HUDEP-2 (cell line): ENCODE data around the gene GANC.
"Not testable (repeated sequence)": the region's sequence is repeated elsewhere in the genome, so short reads cannot be mapped to it uniquely, and the experiment has no call there.

Experiments
- DNase-seq, 76 experiments: peaks; one replicate each; lab custom pipeline; 2025; ENCODE audit not compliant: unreplicated experiment in 76 of 76; lab: John Stamatoyannopoulos, UW

GANC gene, protein sequence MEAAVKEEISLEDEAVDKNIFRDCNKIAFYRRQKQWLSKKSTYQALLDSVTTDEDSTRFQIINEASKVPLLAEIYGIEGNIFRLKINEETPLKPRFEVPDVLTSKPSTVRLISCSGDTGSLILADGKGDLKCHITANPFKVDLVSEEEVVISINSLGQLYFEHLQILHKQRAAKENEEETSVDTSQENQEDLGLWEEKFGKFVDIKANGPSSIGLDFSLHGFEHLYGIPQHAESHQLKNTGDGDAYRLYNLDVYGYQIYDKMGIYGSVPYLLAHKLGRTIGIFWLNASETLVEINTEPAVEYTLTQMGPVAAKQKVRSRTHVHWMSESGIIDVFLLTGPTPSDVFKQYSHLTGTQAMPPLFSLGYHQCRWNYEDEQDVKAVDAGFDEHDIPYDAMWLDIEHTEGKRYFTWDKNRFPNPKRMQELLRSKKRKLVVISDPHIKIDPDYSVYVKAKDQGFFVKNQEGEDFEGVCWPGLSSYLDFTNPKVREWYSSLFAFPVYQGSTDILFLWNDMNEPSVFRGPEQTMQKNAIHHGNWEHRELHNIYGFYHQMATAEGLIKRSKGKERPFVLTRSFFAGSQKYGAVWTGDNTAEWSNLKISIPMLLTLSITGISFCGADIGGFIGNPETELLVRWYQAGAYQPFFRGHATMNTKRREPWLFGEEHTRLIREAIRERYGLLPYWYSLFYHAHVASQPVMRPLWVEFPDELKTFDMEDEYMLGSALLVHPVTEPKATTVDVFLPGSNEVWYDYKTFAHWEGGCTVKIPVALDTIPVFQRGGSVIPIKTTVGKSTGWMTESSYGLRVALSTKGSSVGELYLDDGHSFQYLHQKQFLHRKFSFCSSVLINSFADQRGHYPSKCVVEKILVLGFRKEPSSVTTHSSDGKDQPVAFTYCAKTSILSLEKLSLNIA (N-terminal part only)

DNA sequence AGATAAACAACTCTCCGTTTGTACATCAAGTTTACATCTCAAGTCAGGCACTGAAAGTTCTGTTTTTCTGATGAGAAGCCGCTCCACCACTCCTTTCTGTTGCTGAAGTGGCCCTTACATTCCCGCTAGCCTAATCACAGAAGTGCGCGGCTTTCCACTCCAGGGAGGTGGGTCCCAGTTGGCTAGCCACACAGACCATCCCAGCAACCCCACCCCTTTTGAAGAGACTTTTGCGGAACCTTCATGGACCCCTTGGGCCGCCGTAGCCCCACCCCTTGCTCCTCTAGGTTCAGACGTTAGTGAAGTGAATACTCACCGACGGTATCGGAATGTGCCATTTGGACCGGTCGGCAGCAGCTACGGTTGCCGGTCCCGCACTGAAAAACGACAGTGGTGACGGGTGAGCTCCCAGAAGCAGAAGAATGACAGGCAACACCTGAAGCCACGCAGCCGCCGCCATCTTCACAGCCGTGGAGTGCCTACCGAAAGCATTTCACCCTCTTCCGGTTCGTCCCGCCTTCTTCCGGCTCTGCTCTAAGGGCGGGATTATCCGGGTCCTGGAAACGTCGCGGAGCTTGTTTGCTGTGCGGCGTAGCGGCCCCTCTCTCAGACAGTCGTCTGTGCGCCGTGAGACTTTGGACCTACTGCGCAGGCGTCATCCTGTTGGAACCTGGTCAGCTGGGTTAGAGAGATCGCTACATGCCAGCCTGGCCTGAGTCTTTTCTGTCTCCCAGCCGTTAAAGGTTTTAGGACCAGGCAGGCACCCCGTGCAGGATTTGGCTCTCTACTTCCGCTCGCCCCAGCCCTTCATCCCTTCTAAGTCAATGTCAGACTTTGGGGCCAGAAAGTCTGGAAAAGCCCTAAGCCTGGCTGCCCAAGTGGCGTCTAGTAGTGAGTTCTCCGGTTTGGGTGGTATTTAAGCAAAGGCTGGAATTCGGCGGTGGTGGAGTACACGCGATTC lies at the start of gene GANC, which contains the start of gene TMEM87A:
TSS of gene GANC (plus strand) at position 263 of the 961 bp plus-strand sequence. CDS start 1,281 bp downstream, outside the sequence.
TSS of gene TMEM87A (minus strand) at position 495 of the 961 bp plus-strand sequence. CDS start at position 460, 35 bp downstream.
- peak; percentile 54 to 98 (median 93) for DNase-seq

DNA sequence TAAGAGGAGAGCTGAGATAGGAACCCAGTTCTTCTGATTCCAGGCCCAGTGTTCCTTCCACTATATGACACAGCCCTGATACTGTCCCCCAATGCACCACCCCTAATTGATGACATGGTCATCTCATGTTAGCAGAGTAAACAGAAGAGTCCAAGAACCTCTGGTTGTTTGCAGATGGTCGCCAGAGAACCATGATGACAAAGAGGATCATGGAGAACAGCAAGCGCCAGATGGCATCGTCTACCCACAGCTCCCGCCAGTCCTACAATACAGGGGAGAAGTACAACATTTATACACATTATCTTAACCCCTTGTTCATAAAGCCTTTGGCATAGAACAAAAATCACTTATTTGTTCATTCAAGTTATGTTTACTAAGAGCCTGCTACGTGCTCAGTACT lies 46.4 kb upstream of the GANC start:
- DNase-seq = no peak

DNA sequence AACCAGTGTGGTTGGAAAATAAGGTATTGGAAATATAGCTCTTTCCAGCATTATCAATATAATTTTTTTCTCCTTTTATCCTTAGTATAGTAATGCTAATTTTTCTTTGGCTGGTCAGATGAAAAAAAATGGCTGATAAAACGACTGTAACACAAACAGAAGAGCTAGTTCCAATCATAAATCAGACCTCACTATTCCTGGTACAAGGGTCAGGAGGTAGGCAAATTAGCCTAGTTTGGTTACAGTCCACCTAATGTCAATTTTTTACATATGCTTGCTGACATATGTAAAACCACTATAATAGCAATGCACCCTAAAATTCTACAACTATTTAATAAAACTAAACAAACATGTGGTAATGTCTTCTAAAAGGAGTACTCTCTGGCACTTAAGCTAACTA lies 45.0 kb upstream of the GANC start:
- no peak for DNase-seq

DNA sequence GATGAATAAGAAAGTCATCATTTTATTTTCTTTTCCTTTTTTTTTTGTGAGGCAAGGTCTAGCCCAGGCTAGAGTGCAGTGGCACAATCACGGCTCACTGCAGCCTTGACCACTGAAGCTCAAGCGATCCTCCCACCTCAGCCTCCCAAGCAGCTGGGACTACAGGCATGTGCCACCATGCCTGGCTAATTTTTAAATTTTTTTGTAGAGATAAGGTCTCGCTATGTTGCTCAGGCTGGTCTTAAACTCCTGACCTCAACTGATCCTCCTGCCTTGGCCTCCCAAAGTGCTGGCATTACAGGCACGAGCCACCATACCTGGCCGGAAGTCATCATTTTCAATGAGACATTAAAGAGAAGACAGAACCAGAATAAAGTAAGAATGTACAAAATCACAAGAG lies 44.0 kb upstream of the GANC start:
- DNase-seq = not testable (repeated sequence)

DNA sequence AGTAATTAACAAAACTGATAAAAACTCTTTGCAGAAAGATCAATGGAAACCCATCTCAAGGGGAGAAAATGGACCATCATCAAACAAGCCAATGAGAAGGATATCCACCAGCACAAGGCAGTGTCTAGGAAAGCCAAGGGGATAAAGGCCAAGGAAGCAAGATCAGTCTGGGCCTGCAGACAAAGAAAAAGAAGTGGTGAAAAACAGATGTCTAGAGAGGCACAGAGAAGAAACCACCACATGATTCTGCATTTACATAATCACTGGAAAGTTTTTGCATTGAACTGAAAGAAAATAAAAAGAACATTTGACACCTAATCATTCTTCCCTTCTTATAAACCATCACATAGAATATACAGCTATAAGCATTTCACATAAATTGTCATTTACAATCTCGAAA lies 41.9 kb upstream of the GANC start:
- DNase-seq = no peak

DNA sequence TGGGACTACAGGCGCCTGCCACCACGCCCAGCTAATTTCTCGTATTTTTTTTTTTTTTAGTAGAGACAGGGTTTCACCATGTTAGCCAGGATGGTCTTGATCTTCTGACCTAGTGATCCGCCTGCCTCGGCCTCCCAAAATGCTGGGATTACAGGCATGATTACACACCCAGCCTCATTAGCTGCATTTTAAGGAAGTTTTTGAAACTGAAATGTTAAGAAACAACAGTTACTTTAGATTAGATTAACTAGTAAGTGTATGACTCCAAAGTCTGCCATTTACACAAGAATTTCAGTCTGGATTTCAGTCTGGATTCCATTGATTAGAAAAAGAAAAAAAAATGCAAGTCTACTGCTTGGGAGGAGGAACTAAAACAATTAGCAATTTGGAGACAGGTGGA lies 40.4 kb upstream of the GANC start:
- no peak for DNase-seq

DNA sequence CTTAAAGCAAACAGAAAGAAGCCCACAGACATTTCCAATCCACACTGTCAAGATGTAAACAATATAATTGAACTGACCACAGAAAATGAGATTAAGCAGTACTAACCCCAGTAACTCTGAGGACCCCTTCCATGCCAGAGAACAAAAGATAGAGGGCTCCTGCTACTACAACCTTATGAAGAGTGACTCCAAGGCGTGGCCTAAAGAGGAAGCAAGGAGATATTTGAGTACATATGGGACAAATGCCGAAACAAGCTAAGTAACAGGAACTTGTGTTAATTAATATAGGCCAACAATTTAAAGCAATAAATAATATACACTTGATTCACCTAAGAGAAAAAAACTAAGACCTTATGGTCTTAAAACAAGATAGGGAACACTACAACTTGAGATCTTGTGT lies 39.9 kb upstream of the GANC start:
- no peak for DNase-seq

DNA sequence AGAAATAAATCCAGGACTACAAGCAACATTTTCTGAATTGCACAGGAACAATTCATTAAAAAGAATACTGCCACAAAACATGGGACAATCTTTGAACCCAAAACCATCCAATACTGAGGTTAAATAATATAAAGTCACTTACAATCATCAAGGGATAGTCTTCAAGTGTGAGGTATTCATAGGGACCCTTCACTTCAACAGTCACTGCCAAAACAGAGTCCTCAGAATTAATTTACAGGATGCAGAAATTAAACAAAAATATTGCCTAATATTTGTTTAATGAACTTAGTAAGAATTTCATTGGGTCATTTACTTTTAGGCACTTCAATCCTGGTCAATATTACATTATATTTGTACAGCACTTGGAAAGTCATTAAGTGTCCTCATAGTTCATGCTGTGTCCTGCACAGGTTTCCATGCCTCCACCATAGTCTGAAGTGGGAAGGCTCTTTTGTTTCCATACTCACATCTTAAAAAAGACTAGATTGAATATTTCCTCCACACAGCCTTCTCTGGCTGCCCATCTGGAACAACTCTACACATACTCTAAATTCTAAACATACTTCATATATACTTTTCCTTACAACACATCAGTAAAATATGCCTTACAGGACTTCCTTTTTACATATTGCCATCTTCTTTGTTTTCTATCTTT lies 33.3 kb upstream of the GANC start:
- DNase-seq = no peak

DNA sequence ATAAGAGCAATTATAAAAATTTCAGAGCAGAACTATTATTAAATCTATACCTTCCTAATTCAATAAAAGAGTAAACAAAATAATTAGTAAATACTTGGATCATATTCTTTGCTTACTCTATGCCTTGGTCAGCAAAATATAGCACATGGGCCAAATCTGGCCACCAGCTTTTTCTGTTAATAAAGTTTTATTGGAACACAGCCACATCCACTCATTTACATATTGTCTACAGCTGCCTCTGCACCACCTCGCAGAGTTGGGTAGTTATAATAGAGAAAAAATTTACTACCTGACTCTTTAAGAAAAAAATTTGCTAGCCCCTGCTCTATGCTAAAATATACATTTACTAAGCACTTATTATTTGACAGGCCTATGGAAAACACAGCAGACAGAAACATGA lies 32.2 kb upstream of the GANC start:
- DNase-seq = no peak

DNA sequence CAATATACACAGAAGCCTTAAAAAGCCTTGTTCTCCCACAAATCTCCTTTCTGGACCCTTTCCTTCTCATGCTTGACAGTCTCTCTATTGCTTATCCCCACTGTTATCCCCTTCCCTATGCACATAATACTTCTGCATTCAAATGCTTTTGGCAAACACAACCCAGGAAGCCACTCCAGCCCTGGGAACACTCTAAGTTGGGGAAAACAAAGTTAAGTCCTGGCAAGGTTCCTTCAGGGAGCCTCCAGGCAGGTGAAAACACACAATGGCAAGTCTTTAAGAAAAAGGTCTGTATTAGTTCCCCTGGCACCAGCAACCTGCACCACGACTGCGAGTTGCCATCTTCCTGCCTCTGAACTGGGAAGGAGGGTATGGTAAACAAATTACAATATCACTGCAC lies 19.7 kb upstream of the GANC start:
- DNase-seq = no peak

DNA sequence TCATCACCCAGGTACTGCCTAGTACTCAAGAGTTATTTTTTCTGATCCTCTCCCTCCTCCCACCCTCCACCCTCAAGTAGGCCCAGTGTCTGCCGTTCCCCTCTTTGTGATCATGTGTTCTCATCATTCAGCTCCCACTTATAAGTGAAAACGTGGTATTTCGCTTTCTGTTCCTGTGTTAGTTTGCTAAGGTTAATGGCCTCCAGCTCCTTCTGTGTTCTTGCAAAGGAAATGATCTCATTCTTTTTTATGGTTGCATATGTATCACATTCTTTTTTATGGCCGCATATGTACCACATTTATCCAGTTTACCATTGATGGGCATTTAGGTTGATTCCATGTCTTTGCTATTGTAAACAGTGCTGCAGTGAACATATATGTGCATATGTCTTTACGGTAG lies 8.2 kb upstream of the GANC start:
- DNase-seq = no peak

DNA sequence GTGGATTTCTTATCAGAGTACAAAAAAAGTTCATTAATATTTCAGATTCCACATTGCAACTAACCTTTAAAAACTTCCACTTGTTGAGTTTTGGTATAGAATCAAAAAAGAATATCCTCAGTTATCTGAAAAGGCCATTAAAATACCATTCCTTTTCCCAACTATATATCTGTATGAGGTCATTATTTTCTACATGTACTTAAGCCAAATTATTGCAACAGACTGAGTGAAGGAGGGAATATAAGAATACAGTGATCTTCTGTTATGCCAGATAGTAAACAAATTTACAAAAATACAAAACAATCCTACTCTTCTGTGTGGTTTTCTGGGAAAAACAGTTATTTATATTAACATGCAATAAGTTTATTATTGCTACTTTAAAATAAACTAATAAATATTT lies 5.7 kb upstream of the GANC start:
- no peak for DNase-seq

DNA sequence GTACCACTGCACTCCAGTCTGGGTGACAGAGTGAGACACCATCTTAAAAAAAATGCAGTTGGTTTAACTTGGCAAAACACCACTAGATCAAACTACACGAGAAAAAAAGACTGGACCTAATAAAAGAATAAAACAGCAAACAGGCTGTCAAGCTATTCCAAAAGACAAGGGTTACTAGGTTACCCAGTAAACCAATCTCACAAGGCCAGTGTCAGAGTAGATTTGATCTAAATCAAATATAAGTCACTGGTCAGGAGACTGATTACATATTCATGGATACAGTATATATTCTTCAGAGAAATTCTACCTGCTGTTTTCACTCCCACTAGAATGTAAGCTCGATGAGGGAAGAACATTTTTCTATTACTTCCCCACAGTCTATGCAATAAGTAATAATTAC lies 2.5 kb upstream of the GANC start:
- DNase-seq = no peak

DNA sequence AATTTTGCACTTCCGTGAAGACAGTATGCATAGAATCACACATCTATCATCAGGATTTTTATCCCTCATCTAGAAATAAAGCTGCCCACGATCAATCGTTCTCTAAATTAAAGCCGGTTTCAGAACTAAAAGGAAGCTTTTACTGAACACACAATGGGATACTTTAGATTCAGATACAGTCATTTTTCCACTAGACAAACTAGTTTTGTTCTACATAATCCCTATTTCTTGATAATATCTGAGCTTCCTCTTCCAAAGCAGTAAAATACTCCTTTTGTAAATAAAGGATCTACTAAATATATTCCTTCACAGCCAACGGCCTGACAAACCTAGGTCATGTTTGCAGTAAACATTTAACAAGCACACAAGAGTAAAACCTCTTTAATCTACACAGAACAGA lies 2.0 kb upstream of the GANC start:
- no peak for DNase-seq

DNA sequence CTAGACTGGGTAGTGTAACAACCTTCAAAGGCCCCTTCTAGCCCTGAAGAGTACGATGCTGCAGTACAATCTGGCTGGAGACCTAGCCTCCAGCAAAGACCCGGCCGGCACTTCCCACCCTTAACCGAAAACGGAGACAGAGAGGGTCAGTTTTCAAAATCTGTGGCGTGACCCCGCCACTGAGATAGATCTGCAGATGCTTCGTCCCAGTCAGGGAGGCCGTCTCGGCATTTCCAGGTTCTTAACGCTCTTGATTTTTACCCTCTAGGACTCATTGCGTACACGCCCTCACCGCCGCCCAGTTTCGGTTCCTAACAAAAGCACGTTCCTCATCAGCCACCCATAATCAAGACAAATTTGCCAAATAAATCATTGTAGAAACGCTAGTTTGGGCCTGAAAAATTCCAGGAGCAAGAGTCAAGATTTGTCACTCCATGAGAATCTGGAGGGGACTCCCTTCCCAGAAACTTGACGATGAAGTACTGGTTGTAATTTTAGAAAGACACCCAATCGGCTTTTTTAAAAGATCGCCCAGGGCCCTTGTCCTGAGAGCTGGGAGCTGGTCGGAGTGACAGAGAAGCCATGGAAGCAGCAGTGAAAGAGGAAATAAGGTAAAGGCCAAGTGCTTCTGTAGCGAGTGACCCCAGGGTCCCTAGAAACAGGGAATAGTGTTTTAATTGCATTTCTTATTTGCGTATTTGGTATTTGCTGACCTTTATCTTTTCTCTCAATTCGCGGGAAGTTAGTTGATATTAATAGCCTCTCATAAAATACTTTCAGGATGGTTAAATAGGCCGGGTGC lies 1.1 kb downstream of the GANC start:
- peak in 60 of 76 experiments; percentile 9 to 61 (median 34) for DNase-seq

DNA sequence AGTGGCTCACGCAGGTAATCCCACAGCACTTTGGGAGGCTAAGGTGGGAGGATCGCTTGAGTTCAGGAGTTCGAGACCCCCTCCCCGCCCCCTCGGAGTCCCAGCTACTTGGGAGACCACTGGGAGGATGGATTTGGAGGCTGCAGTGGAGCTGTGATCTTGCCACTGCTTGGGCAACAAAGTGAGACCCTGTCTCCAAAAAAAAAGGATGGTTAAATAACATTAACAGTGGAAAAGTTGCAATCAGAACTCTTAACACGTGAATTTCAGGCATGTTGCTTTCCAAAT lies 1.6 kb downstream of the GANC start:
- peak in 3 of 76 experiments; percentile 8 for DNase-seq

DNA sequence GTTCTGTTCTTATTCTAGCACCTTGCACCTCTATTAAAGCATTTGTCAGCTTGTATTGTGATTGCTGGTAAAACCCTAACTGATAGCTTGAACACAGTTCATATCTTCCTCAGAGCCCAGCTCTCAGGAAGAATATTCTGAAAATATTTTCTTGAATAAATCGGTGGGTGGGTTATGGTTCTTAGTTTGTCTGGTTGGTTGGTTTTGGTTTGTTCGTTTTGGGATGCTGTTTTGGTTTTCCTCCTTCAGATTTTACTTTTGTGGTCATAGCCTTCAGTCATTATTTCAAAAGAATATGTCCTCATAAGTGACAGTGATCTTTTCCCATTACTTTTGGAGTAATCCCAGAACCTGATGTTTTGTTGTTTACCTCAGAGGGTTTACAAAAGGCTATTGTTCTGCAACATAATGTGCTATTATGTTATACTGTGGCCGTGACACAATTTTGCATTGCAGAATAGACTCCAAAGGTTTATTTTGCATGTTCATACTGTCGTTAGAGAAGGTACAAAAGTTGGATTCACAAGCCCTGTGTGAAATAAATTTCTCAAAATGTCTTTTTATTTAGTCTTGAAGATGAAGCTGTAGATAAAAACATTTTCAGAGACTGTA lies 2.9 kb downstream of the GANC start:
- no peak for DNase-seq

DNA sequence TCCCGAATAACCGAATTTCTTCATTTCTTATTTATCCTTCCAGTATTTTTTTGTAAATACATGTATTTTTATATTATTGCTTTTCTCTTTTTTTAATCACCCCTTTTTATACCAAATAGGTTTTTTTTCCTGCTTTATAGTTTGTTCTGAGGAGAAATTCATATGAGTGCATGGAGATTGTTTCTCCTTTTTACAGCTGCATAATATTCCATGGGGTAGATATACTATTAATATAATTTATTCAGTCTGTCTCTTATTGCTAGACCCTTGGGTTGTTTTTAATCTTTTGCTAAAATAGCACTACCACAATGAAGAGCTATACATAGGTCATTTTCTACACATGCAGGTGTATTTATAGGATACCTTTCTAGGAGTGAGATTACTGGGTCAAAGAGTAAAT lies 3.8 kb downstream of the GANC start:
- no peak for DNase-seq

DNA sequence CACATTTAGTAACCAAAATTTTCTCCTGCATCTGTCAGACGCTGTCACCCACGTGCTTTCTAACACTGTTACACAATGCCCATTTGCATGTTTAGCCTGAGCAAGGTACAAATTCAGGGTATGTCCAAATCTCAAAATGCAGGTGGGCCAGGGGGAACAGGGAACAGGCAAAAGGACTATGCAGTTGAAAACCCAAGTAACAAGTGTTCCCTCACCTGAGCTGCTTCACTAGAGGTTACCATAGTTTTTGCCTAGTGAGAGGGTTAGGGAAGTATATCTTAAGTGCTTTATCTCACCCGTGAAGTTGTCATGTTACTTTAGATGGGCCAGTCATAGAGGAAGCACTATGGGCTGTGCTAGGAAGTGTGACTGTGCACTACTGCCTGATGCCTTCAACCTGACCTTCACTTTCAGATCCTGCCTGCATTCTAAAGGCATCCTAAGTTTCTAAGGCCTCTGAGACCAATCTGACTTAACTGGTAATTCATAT lies 6.3 kb downstream of the GANC start:
- DNase-seq = peak in 4 of 76 experiments; percentile 2 to 6 (median 4)
